NCI-H226 (cell line): ENCODE measurements around the gene HMCES.

Experiments
- DNase-seq: peaks from one replicate; pipeline ENCODE4 v3.0.0-alpha.2; 2015

The HMCES gene

GRCh38 chr3:129349791-129350190, 71.1 kb downstream of the HMCES start:
- no peak for DNase-seq

GRCh38 chr3:129352045-129352444, 73.4 kb downstream of the HMCES start:
- no peak for DNase-seq

- no peak for DNase-seq
Measured at GRCh38 chr3:129352650-129353588, 74.2 kb downstream of the HMCES start.

GRCh38 chr3:129353589-129353941, 74.9 kb downstream of the HMCES start:
- no peak for DNase-seq
